DOHH2 (cell line): ENCODE data around the gene DPP10.

ENCODE experiments used
- EZH2phosphoT487 ChIP-seq: fragments of 200-600 bp; sonication (generic); IDR thresholded peaks from 2 replicates; pipeline ENCODE4 v1.6.1; 2017; ENCODE audit warnings: borderline replicate concordance, mild to moderate bottlenecking, antibody characterized with exemption, low read length, moderate library complexity, mixed read lengths
- TF ChIP-seq, protein P1 (sequence below): fragments of 200-600 bp; sonication (generic); IDR thresholded peaks from one replicate; pipeline ENCODE4 v1.5.1; 2014; ENCODE audit warnings: antibody characterized with exemption, mild to moderate bottlenecking, low read depth, low read length; ENCODE audit not compliant: poor library complexity, severe bottlenecking

DNA sequence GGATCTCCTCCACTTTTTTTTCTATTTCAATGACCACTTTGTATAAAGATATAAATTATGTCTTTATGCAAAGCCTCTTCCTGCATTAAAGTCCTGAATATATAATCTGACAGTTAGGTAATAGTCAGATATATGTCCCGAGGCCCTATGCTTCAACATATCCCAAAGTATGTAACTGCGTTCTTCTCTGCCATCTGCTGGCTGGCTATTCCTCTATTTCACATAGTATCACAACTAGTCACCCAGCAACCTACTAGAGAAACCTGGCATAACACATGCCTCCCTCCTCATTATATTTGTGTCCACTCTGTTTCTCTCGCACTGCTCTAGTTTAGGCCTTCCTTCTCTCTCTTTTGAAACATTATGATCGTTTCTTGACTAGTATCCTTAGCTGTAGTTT, 640.8 kb downstream of the DPP10 start:
- TF ChIP-seq, protein P1, sequence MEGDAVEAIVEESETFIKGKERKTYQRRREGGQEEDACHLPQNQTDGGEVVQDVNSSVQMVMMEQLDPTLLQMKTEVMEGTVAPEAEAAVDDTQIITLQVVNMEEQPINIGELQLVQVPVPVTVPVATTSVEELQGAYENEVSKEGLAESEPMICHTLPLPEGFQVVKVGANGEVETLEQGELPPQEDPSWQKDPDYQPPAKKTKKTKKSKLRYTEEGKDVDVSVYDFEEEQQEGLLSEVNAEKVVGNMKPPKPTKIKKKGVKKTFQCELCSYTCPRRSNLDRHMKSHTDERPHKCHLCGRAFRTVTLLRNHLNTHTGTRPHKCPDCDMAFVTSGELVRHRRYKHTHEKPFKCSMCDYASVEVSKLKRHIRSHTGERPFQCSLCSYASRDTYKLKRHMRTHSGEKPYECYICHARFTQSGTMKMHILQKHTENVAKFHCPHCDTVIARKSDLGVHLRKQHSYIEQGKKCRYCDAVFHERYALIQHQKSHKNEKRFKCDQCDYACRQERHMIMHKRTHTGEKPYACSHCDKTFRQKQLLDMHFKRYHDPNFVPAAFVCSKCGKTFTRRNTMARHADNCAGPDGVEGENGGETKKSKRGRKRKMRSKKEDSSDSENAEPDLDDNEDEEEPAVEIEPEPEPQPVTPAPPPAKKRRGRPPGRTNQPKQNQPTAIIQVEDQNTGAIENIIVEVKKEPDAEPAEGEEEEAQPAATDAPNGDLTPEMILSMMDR: no peak
- no peak for TF ChIP-seq EZH2phosphoT487
